K562 (cell line): ENCODE data around the gene SPPL3. TPM values are rescaled to one million over a fixed set of nuclear protein-coding genes. Genes with fewer than 3 reads are reported as not detected.

Experiments used
- ATAC-seq: fragments of 200-7000 bp; cut with Tn5 transposase; 3 replicates; pipeline ENCODE4 v1.9.1; 2020; ENCODE audit warnings: moderate library complexity
- BruUV-seq: library from RNA; stranded (reverse); fragments of 400-500 nt; replicated peaks from 2 replicates; lab custom pipeline; 2021; lab: Mats Ljungman, UMichigan
- CTCF ChIA-PET: fragments of 300-600 bp; formaldehyde crosslinking; extraction: SDS; loops from one replicate; lab custom pipeline; 2021; ENCODE audit warnings: low intra/inter-chr PET ratio; lab: Yijun Ruan, JAX
- POLR2A ChIA-PET: fragments of 300-600, 350-650 bp; sonication (Branson Sonifier 250); formaldehyde crosslinking; extraction: SDS; loops from one replicate; lab custom pipeline; 2021; ENCODE audit warnings: antibody characterized with exemption, inconsistent platforms; lab: Yijun Ruan, JAX
- DNase-seq, 4 experiments: peaks; one replicate each; pipeline versions ENCODE4 v3.0.0 to v3.0.0-alpha.2; 2011 to 2018; ENCODE audit warnings: low spot score in 3 of 4, mixed read lengths in 3 of 4; ENCODE audit errors: extremely low read depth in 1 of 4
- FAIRE-seq: peaks from 2 replicates; lab custom pipeline; 2011; peaks lifted over from hg19 to GRCh38; lab: Jason Lieb, UNC
- H2AFZ ChIP-seq: 2 replicates; pipeline ENCODE4 v1.6.0; 2011; ENCODE audit warnings: low read depth, low read length, control low read depth, inconsistent platforms
- H3K27ac ChIP-seq: fragments of 200-600 bp; 3 replicates; pipeline ENCODE4 v1.8.0; 2011; ENCODE audit warnings: low read depth, mild to moderate bottlenecking, control low read depth, inconsistent platforms, low read length, moderate library complexity, mixed read lengths; ENCODE audit errors: extremely low read depth
- H3K27me3 ChIP-seq, 2 experiments: fragments of 300-600 bp in 1 of 2; 2 replicates in 1 of 2; 3 replicates in 1 of 2; pipeline versions ENCODE4 v1.6.0 to v1.8.0; 2011; ENCODE audit warnings: inconsistent platforms in 2 of 2, low read length in 2 of 2, mild to moderate bottlenecking in 1 of 2, mixed read lengths in 1 of 2, moderate library complexity in 1 of 2; ENCODE audit not compliant: control insufficient read depth in 2 of 2, insufficient read depth in 2 of 2
- H3K36me3 ChIP-seq: fragments of 300-600 bp; 3 replicates; pipeline ENCODE4 v1.8.0; 2011; ENCODE audit warnings: mild to moderate bottlenecking, low read length, inconsistent platforms; ENCODE audit not compliant: control insufficient read depth, insufficient read depth
- H3K4me1 ChIP-seq, 2 experiments: fragments of 200-600 bp in 1 of 2; replicated peaks in 1 of 2; 2 replicates in 1 of 2; 3 replicates in 1 of 2; pipeline versions ENCODE4 v1.5.1 to v1.8.0; 2011; ENCODE audit warnings: inconsistent platforms in 2 of 2, low read length in 2 of 2, mild to moderate bottlenecking in 1 of 2, mixed read lengths in 1 of 2, moderate library complexity in 1 of 2; ENCODE audit not compliant: control insufficient read depth in 2 of 2, insufficient read depth in 2 of 2
- H3K4me2 ChIP-seq: 2 replicates; pipeline ENCODE4 v1.6.1; 2011; ENCODE audit warnings: low read length, control low read depth, inconsistent platforms, mixed read lengths; ENCODE audit not compliant: insufficient read depth
- H3K4me3 ChIP-seq: fragments of 200-600 bp; sonication (generic), shearing (Covaris generic); 2 replicates; pipeline ENCODE4 v1.5.1; 2016; ENCODE audit warnings: control low read depth, inconsistent platforms
- H3K79me2 ChIP-seq: fragments of 200-600 bp; 3 replicates; pipeline ENCODE4 v1.8.0; 2011; ENCODE audit warnings: low read length, inconsistent platforms; ENCODE audit not compliant: control insufficient read depth, insufficient read depth
- H3K9ac ChIP-seq, 2 experiments: 2 replicates each; pipeline versions ENCODE4 v1.6.0 to v1.6.1; 2011; ENCODE audit warnings: low read depth in 2 of 2, low read length in 2 of 2, control low read depth in 1 of 2, inconsistent platforms in 1 of 2, mild to moderate bottlenecking in 1 of 2, mixed read lengths in 1 of 2; ENCODE audit not compliant: insufficient read depth in 1 of 2
- H3K9me1 ChIP-seq: one replicate; pipeline ENCODE4 v1.6.0; 2011; ENCODE audit warnings: inconsistent platforms, mild to moderate bottlenecking, low read length, moderate library complexity; ENCODE audit not compliant: control insufficient read depth, insufficient read depth
- H3K9me3 ChIP-seq: replicated peaks from 2 replicates; pipeline ENCODE4 v1.5.1; 2011; ENCODE audit warnings: low read depth, low read length, inconsistent platforms; ENCODE audit not compliant: control insufficient read depth, insufficient read depth
- H4K20me1 ChIP-seq: replicated peaks from 2 replicates; pipeline ENCODE4 v1.6.1; 2011; ENCODE audit warnings: low read length, inconsistent platforms, mixed read lengths; ENCODE audit not compliant: control insufficient read depth, insufficient read depth
- BHLHE40 ChIP-seq: IDR thresholded peaks from 2 replicates; pipeline ENCODE4 v1.6.1; 2011; ENCODE audit warnings: low read length, improper control_type of control experiment
- CXXC5 ChIP-seq: fragments of 250-450 bp; sonication (Bioruptor Pico); IDR thresholded peaks from 2 replicates; pipeline ENCODE4 v1.8.0; 2022; ENCODE audit warnings: inconsistent platforms, mild to moderate bottlenecking, moderate library complexity
- FOXK1 ChIP-seq: sonication (generic); formaldehyde crosslinking; IDR thresholded peaks from 2 replicates; pipeline ENCODE4 v1.8.0; 2022; ENCODE audit warnings: missing genetic modification reagents, mild to moderate bottlenecking, borderline replicate concordance
- HNRNPK ChIP-seq: fragments of 200-400 bp; formaldehyde crosslinking; IDR thresholded peaks from one replicate; pipeline ENCODE4 v1.6.1; 2018; ENCODE audit warnings: mild to moderate bottlenecking, low read depth, low read length; ENCODE audit not compliant: poor library complexity, severe bottlenecking
- IRF2 ChIP-seq: sonication (generic); formaldehyde crosslinking; IDR thresholded peaks from 2 replicates; pipeline ENCODE4 v1.8.1; 2022; ENCODE audit warnings: mild to moderate bottlenecking, missing genetic modification reagents
- LARP7 ChIP-seq: fragments of 450-650 bp; IDR thresholded peaks from 2 replicates; pipeline ENCODE4 v1.6.1; 2016
- PHF20 ChIP-seq: fragments of 450-650 bp; IDR thresholded peaks from 2 replicates; pipeline ENCODE4 v1.6.1; 2018; ENCODE audit not compliant: partially characterized antibody
- SRSF7 ChIP-seq: fragments of 200-400 bp; formaldehyde crosslinking; optimal IDR thresholded peaks from 2 replicates; pipeline ENCODE3; 2017; ENCODE audit warnings: mild to moderate bottlenecking, low read depth, low read length
- WGBS: fragments of 100-300 bp; shearing (Covaris generic); methylation state at CpG from one replicate; pipeline ENCODE4 v1.1.6; 2016; ENCODE audit warnings: low coverage, mixed read lengths; ENCODE audit not compliant: insufficient coverage; ENCODE audit errors: missing lambda C conversion rate; 5-methylcytosine and 5-hydroxymethylcytosine counted together
- in situ Hi-C: fragments of 300-500 bp; cut with MboI; formaldehyde crosslinking; loops from 4 replicates; pipeline ENCODE4 v1.15.0; 2018; ENCODE audit warnings: inconsistent platforms, mixed read lengths
- intact Hi-C: fragments of 100-400 bp; cut with micrococcal nuclease; formaldehyde crosslinking; loops from 2 replicates; pipeline ENCODE4 v1.14.2; 2022
- polyA plus RNA-seq, 8 experiments: library from polyadenylated mRNA; depleted of rRNA in 4 of 8; stranded (reverse) in 5 of 8; unstranded in 3 of 8; fragments of >200 nt; fragmentation: Nextera tagmentation in 2 of 8; fragmentation: Illumina TruSeq in 1 of 8; extraction: Ambion mirVana in 2 of 8; extraction: Trizol in 1 of 8; gene quantifications; 2 replicates each; pipeline versions ENCODE4 v1.2.1 to v1.2.3, GENCODE V29; 2011 to 2014; ENCODE audit warnings: inconsistent platforms in 1 of 8, missing spikeins in 1 of 8
- total RNA-seq, 7 experiments: library from RNA; depleted of rRNA in 6 of 7; stranded (reverse); fragments of >200 nt in 6 of 7; fragmentation: Illumina TruSeq in 2 of 7; extraction: Trizol in 2 of 7; gene quantifications; 2 replicates each; pipeline versions ENCODE4 v1.2.1 to v1.2.3, GENCODE V29; 2011 to 2021; ENCODE audit warnings: low replicate concordance in 1 of 7
- TF ChIP-seq, protein P1 (sequence below): fragments of 450-650 bp; IDR thresholded peaks from 2 replicates; pipeline ENCODE4 v1.6.1; 2017; ENCODE audit warnings: antibody characterized with exemption
- TF ChIP-seq, protein P2 (sequence below): fragments of 250-450 bp; sonication (Bioruptor Pico); IDR thresholded peaks from 2 replicates; pipeline ENCODE4 v1.4.0; 2020; ENCODE audit warnings: borderline replicate concordance

Gene SPPL3
- total and polyA plus RNA-seq, 9 of the 15 experiments (the other 6 are each of a cell fraction or from before 2014, with no cell fraction given): 2.9 to 32.1 (median 7.1) TPM

GRCh38 chr12:120832737-120833136 is 71.4 kb downstream of the SPPL3 start:
- in situ Hi-C loops: no loop called here
- Histone ChIP-seq H4K20me1 (peaks cover 17% of the 10 kb centered on the region), H3K9me1 (no peaks in the 10 kb centered on the region), H3K79me2 (peaks cover 25% of the 10 kb centered on the region), H2AFZ (no peak overlapping the region), H3K27me3 (no peaks in the 10 kb centered on the region), H3K9ac (no peak overlapping the region), H3K4me1 (peaks cover 5 to 13% of the 10 kb centered on the region in 2 experiments; a peak in 3 of 5 replicates), H3K4me2 (no peak overlapping the region), H3K36me3 (no peaks in the 10 kb centered on the region), H3K4me3 (no peak overlapping the region), H3K27ac (no peak overlapping the region), H3K9me3 (no peaks in the 10 kb centered on the region)
- ChIA-PET POLR2A (no interaction called here), CTCF (no interaction called here)
- FAIRE-seq: no peak
- TF ChIP-seq BHLHE40: no peak
- TF ChIP-seq, protein P1, sequence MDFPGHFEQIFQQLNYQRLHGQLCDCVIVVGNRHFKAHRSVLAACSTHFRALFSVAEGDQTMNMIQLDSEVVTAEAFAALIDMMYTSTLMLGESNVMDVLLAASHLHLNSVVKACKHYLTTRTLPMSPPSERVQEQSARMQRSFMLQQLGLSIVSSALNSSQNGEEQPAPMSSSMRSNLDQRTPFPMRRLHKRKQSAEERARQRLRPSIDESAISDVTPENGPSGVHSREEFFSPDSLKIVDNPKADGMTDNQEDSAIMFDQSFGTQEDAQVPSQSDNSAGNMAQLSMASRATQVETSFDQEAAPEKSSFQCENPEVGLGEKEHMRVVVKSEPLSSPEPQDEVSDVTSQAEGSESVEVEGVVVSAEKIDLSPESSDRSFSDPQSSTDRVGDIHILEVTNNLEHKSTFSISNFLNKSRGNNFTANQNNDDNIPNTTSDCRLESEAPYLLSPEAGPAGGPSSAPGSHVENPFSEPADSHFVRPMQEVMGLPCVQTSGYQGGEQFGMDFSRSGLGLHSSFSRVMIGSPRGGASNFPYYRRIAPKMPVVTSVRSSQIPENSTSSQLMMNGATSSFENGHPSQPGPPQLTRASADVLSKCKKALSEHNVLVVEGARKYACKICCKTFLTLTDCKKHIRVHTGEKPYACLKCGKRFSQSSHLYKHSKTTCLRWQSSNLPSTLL: no peak
- no peak for TF ChIP-seq CXXC5
- no peak for TF ChIP-seq LARP7
- no peak for TF ChIP-seq PHF20
- TF ChIP-seq FOXK1 (CRISPR knock-in tag): no peak
- TF ChIP-seq HNRNPK: no peak
- no peak for TF ChIP-seq IRF2 (CRISPR knock-in tag)
- TF ChIP-seq, protein P2, sequence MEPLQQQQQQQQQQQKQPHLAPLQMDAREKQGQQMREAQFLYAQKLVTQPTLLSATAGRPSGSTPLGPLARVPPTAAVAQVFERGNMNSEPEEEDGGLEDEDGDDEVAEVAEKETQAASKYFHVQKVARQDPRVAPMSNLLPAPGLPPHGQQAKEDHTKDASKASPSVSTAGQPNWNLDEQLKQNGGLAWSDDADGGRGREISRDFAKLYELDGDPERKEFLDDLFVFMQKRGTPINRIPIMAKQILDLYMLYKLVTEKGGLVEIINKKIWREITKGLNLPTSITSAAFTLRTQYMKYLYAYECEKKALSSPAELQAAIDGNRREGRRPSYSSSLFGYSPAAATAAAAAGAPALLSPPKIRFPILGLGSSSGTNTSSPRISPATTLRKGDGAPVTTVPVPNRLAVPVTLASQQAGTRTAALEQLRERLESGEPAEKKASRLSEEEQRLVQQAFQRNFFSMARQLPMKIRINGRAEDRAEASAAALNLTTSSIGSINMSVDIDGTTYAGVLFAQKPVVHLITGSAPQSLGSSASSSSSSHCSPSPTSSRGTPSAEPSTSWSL: no peak
- TF ChIP-seq SRSF7: no peak
- BruUV-seq: no TSS peak
- 63% methylated on average over 2 of the region's 2 CpGs for WGBS
- no peak for DNase-seq
- ATAC-seq: no peak
- intact Hi-C loops: no loop called here
